HUES64 (cell line): ENCODE data around the gene AKR7A3.

Source experiments
- H3K27ac ChIP-seq: 2 replicates; pipeline ENCODE4 v1.7.0; 2013; ENCODE audit warnings: low read depth, low read length, inconsistent platforms
- H3K27me3 ChIP-seq: 2 replicates; pipeline ENCODE4 v1.6.1; 2013; ENCODE audit warnings: mild to moderate bottlenecking, low read length; ENCODE audit not compliant: insufficient read depth
- H3K36me3 ChIP-seq: 2 replicates; pipeline ENCODE4 v1.6.1; 2013; ENCODE audit warnings: mild to moderate bottlenecking, low read length; ENCODE audit not compliant: insufficient read depth
- H3K4me1 ChIP-seq: 2 replicates; pipeline ENCODE4 v1.6.1; 2013; ENCODE audit warnings: mild to moderate bottlenecking, low read length, moderate library complexity; ENCODE audit not compliant: insufficient read depth
- H3K4me3 ChIP-seq: 2 replicates; pipeline ENCODE4 v1.5.1; 2013; ENCODE audit warnings: mild to moderate bottlenecking, low read length, moderate library complexity
- H3K9ac ChIP-seq: 2 replicates; pipeline ENCODE4 v1.6.1; 2013; ENCODE audit warnings: mild to moderate bottlenecking, low read depth, low read length
- H3K9me3 ChIP-seq: 2 replicates; pipeline ENCODE4 v1.6.1; 2013; ENCODE audit warnings: low read depth, low read length; ENCODE audit not compliant: insufficient read depth
- WGBS: fragments of 150-250, 120-280 bp; methylation state at CpG from one replicate; pipeline ENCODE4 v1.1.7; 2013; ENCODE audit warnings: missing lambda C conversion rate; 5-methylcytosine and 5-hydroxymethylcytosine counted together

AKR7A3 gene

DNA sequence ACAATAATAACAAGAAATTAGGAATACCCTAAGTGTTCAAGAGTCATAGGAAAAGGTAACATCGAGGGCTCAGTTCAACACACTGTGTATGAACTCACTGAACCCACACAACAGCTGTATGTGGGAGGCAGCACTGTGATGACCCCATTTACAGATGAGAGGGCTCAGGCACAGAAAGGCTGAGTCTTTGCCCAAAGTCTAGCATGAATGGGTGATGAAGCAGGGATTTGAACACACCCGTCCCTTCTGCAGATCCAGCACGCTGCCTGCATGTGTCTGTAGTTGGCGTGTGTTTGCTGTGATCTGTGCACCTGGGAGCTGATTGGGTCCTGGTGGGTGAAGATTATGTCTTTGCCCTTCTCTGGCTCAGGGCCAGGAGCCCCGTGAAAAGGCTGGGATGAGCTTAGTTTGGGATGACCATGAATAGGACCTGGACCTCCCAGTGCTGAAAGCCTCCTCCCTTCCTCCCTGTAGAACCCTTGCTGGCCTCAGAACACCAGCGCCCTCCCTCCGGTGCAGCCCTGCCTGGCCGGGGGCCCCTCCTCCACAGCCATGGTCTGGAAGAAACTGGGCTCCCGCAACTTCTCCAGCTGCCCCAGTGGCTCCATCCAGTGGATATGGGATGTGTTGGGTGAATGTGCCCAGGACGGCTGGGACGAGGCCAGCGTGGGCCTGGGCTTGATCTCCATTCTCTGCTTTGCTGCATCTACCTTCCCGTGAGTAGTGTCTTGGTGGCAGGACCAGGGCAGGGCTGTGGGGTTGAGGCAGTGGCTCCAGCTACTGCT, 28.7 kb upstream of the AKR7A3 start:
- H3K4me1 ChIP-seq = 0 out of 2 replicates have a peak, but pooled peaks cover 4% of the 10 kb centered on the region
- no peak overlapping the region for H3K4me3 ChIP-seq
- no peaks in the 10 kb centered on the region for H3K27me3 ChIP-seq
- no peaks in the 10 kb centered on the region for H3K9me3 ChIP-seq
- no peak overlapping the region for H3K9ac ChIP-seq
- 80% methylated on average over 13 of the region's 13 CpGs for WGBS
- H3K36me3 ChIP-seq = peaks cover 19% of the 10 kb centered on the region
- H3K27ac ChIP-seq = no peak overlapping the region

GRCh38 chr1:19315378-19316198, 27.0 kb upstream of the AKR7A3 start:
- H3K9me3 ChIP-seq = no peaks in the 10 kb centered on the region
- H3K4me1 ChIP-seq = 0 out of 2 replicates have a peak, but pooled peaks cover 4% of the 10 kb centered on the region
- WGBS = 86% methylated on average over 17 of the region's 17 CpGs
- H3K27me3 ChIP-seq = no peaks in the 10 kb centered on the region
- H3K36me3 ChIP-seq = peaks cover 14% of the 10 kb centered on the region
- no peak overlapping the region; the same call in 1 of the 2 replicates for H3K9ac ChIP-seq
- no peak overlapping the region for H3K4me3 ChIP-seq
- H3K27ac ChIP-seq = no peak overlapping the region

DNA sequence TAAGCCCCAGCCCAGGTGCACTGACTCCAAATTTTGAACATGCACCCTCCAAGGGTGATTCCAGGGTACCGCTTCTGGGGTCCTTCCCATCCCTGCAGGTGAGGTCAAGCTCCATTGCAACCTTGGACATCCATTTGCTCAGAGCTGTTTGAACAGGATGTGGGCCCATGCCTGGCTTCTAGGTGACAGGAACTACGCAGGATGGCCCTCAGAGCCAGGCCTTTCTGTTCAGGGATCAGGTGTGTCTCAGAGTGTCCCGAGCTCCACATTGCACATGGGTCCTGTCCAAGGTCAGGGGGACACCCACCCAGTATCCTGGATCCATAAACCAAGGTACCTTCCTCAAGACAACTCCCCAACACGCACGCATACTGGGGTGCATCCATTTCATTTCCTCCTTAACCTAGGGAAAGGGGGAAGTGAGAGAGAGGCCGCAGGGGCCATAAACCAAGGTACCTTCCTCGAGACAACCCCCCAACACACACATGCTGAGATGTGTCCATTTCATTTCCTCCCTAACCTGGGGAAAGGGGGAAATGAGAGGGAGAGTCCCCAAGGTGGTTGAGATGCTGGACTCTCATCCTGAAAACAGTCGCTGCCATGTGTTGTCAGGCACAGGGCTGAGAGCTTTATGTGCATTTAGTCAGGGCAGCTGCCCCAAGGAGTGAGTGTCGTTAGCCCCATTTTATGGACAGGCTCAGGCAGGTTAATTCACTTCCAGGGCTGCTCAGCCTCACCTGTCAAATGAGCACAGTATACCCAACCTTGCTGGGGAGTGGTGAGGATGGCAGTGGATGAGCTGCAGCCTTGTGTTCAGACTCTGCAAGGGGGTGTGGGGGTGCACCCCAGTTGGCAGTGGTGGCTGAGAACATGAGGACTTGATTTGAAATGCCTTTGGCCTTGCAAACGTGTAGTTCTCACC, 25.7 kb upstream of the AKR7A3 start:
- 96% methylated on average over 7 of the region's 10 CpGs for WGBS
- H3K9ac ChIP-seq = no peak overlapping the region
- no peak overlapping the region for H3K4me3 ChIP-seq
- H3K36me3 ChIP-seq = peaks cover 12% of the 10 kb centered on the region
- no peaks in the 10 kb centered on the region for H3K9me3 ChIP-seq
- no peaks in the 10 kb centered on the region for H3K27me3 ChIP-seq
- H3K27ac ChIP-seq = no peak overlapping the region
- H3K4me1 ChIP-seq = 0 out of 2 replicates have a peak, but pooled peaks cover 4% of the 10 kb centered on the region

DNA sequence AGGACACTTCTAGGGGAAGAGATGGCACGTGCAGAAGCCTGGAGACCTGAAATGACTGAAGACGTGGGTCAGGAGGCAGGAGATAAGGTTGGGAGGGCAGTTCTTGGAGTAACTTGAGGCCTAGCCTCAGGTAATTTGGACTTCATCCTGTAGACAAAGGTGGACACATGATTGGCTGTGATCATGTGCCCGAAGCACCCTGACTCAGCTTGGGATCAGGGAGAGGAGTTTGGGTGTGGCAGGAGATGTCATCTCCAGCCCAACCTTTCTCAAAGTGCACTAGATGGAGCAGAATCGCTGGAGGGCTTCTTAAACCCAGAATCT, 25.0 kb upstream of the AKR7A3 start:
- no peak overlapping the region for H3K4me3 ChIP-seq
- 0 out of 2 replicates have a peak, but pooled peaks cover 4% of the 10 kb centered on the region for H3K4me1 ChIP-seq
- no peaks in the 10 kb centered on the region for H3K9me3 ChIP-seq
- peaks cover 11% of the 10 kb centered on the region for H3K36me3 ChIP-seq
- no peak overlapping the region for H3K9ac ChIP-seq
- no peaks in the 10 kb centered on the region for H3K27me3 ChIP-seq
- 93% methylated on average over 4 of the region's 4 CpGs for WGBS
- H3K27ac ChIP-seq = no peak overlapping the region

GRCh38 chr1:19312782-19313635, 24.4 kb upstream of the AKR7A3 start:
- WGBS = 52% methylated on average over 20 of the region's 20 CpGs
- H3K36me3 ChIP-seq = peaks cover 13% of the 10 kb centered on the region
- no peaks in the 10 kb centered on the region for H3K27me3 ChIP-seq
- H3K27ac ChIP-seq = no peak overlapping the region
- H3K4me1 ChIP-seq = 0 out of 2 replicates have a peak, but pooled peaks cover 4% of the 10 kb centered on the region
- peak overlapping the region; percentile 91 for H3K9ac ChIP-seq
- H3K4me3 ChIP-seq = peak overlapping the region; percentile 81
- H3K9me3 ChIP-seq = no peaks in the 10 kb centered on the region

- Histone ChIP-seq H3K36me3 (peaks cover 18% of the 10 kb centered on the region), H3K9me3 (no peaks in the 10 kb centered on the region), H3K4me3 (peak within 1 kb of the TSS; percentile 81), H3K27me3 (no peaks in the 10 kb centered on the region), H3K4me1 (0 out of 2 replicates have a peak, but pooled peaks cover 2% of the 10 kb centered on the region), H3K27ac (peak within 1 kb of the TSS; percentile 56), H3K9ac (peak within 1 kb of the TSS; percentile 91)
- WGBS = under 1% methylated on average over 105 of the region's 105 CpGs
Observed at GRCh38 chr1:19311931-19312781, 23.6 kb upstream of the AKR7A3 start, which contains the start of the genes AKR7A2 and SLC66A1. Gene AKR7A2 (minus strand): TSS chr1:19312144. CDS start chr1:19312124, 20 bp downstream. Gene SLC66A1 (plus strand): TSS chr1:19312326. CDS start chr1:19317678, 5,352 bp downstream.

- H3K27me3 ChIP-seq = no peaks in the 10 kb centered on the region
- H3K4me1 ChIP-seq = no peaks in the 10 kb centered on the region
- H3K9ac ChIP-seq = peak overlapping the region; percentile 88
- peak overlapping the region; percentile 56 for H3K27ac ChIP-seq
- peak overlapping the region; percentile 81 for H3K4me3 ChIP-seq
- WGBS = 1% methylated on average over 29 of the region's 29 CpGs
- H3K9me3 ChIP-seq = no peaks in the 10 kb centered on the region
- peaks cover 22% of the 10 kb centered on the region for H3K36me3 ChIP-seq
Observed at GRCh38 chr1:19311503-19311930, 22.9 kb upstream of the AKR7A3 start.

- 61% methylated on average over 13 of the region's 13 CpGs for WGBS
- Histone ChIP-seq H3K27me3 (no peaks in the 10 kb centered on the region), H3K27ac (no peak overlapping the region), H3K36me3 (peaks cover 28% of the 10 kb centered on the region), H3K9me3 (no peaks in the 10 kb centered on the region), H3K9ac (peak overlapping the region; percentile 88), H3K4me1 (no peaks in the 10 kb centered on the region), H3K4me3 (peak overlapping the region; percentile 81)
Observed at GRCh38 chr1:19310720-19311502, 22.3 kb upstream of the AKR7A3 start.

DNA sequence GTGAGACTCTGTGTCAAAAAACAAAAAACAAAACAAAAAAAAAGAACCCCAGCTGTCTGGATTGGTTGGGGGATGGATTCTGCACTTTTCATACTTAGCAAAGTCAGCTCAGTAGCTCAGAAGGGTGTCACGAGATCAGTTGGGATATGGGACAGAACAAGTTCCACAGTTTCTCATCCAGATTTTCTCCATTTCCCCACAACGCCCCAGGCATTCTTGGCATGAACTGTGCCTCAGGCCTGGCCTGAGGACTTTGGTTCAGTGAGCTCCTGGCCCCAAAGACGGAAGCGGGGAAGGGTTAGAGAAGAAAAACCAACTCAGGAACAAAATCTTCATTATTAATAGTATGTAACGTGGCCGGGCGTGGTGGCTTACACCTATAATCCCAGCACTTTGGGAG, 21.5 kb upstream of the AKR7A3 start:
- H3K9me3 ChIP-seq = no peaks in the 10 kb centered on the region
- no peak overlapping the region for H3K27ac ChIP-seq
- H3K4me1 ChIP-seq = no peaks in the 10 kb centered on the region
- 94% methylated on average over 7 of the region's 7 CpGs for WGBS
- H3K9ac ChIP-seq = no peak overlapping the region
- H3K4me3 ChIP-seq = no peak overlapping the region
- no peaks in the 10 kb centered on the region for H3K27me3 ChIP-seq
- H3K36me3 ChIP-seq = peaks cover 37% of the 10 kb centered on the region
